Neutrophil (primary cell): ENCODE measurements around the gene FSTL3.

Experiments used
- H3K27ac ChIP-seq: fragments of 200-600 bp; sonication (generic); 2 replicates; pipeline ENCODE4 v1.5.1; 2016; ENCODE audit warnings: mild to moderate bottlenecking, moderate library complexity
- H3K27me3 ChIP-seq: fragments of 200-600 bp; sonication (generic); 2 replicates; pipeline ENCODE4 v1.6.0; 2016; ENCODE audit warnings: mild to moderate bottlenecking
- H3K36me3 ChIP-seq: fragments of 200-600 bp; sonication (generic); 2 replicates; pipeline ENCODE4 v1.5.1; 2017
- H3K4me1 ChIP-seq, 2 experiments: fragments of 200-600 bp in 1 of 2; sonication (generic) in 1 of 2; 1 replicate in 1 of 2; 2 replicates in 1 of 2; pipeline versions ENCODE4 v1.5.1 to v1.6.1; 2013 to 2016; ENCODE audit warnings: low read depth in 1 of 2, low read length in 1 of 2, mild to moderate bottlenecking in 1 of 2, moderate library complexity in 1 of 2; ENCODE audit not compliant: control insufficient read depth in 1 of 2, insufficient read depth in 1 of 2
- H3K4me3 ChIP-seq, 2 experiments: fragments of 200-600 bp in 1 of 2; sonication (generic) in 1 of 2; 1 replicate in 1 of 2; 2 replicates in 1 of 2; pipeline ENCODE4 v1.5.1; 2013 to 2016; ENCODE audit warnings: low read depth in 1 of 2, low read length in 1 of 2, mild to moderate bottlenecking in 1 of 2, moderate library complexity in 1 of 2
- H3K9me3 ChIP-seq: fragments of 200-600 bp; sonication (generic); 2 replicates; pipeline ENCODE4 v1.5.1; 2016
- CTCF ChIP-seq: fragments of 200-600 bp; sonication (generic); IDR thresholded peaks from 2 replicates; pipeline ENCODE4 v1.5.1; 2016; ENCODE audit warnings: antibody characterized with exemption

The FSTL3 gene

GRCh38 chr19:709965-710571 lies 33.9 kb downstream of the FSTL3 start:
- H3K4me3 ChIP-seq = no peak overlapping the region
- TF ChIP-seq CTCF = no peak
- H3K36me3 ChIP-seq = no peaks in the 10 kb centered on the region
- peaks cover 3 to 5% of the 10 kb centered on the region in 2 experiments for H3K4me1 ChIP-seq
- no peaks in the 10 kb centered on the region for H3K9me3 ChIP-seq
- no peak overlapping the region for H3K27ac ChIP-seq
- peaks cover 51% of the 10 kb centered on the region for H3K27me3 ChIP-seq

- Histone ChIP-seq H3K4me3 (no peak overlapping the region), H3K27ac (no peak overlapping the region), H3K4me1 (peaks cover 3 to 5% of the 10 kb centered on the region in 2 experiments), H3K36me3 (no peaks in the 10 kb centered on the region), H3K27me3 (peaks cover 51% of the 10 kb centered on the region), H3K9me3 (no peaks in the 10 kb centered on the region)
- no peak for TF ChIP-seq CTCF
Observed at GRCh38 chr19:710767-711166, 34.6 kb downstream of the FSTL3 start.

GRCh38 chr19:711254-711653 lies 35.1 kb downstream of the FSTL3 start:
- Histone ChIP-seq H3K27ac (no peak overlapping the region), H3K27me3 (peaks cover 51% of the 10 kb centered on the region), H3K36me3 (no peaks in the 10 kb centered on the region), H3K9me3 (no peaks in the 10 kb centered on the region), H3K4me1 (peaks cover 3 to 5% of the 10 kb centered on the region in 2 experiments), H3K4me3 (no peak overlapping the region)
- no peak for TF ChIP-seq CTCF

GRCh38 chr19:715347-715746 lies 39.2 kb downstream of the FSTL3 start:
- Histone ChIP-seq H3K27ac (no peak overlapping the region), H3K9me3 (no peaks in the 10 kb centered on the region), H3K4me3 (no peak overlapping the region), H3K27me3 (peaks cover 50% of the 10 kb centered on the region), H3K36me3 (no peaks in the 10 kb centered on the region), H3K4me1 (no peaks in the 10 kb centered on the region)
- TF ChIP-seq CTCF = no peak

- Histone ChIP-seq H3K27ac (no peak overlapping the region), H3K9me3 (no peaks in the 10 kb centered on the region), H3K36me3 (no peaks in the 10 kb centered on the region), H3K27me3 (peaks cover 64% of the 10 kb centered on the region), H3K4me1 (no peaks in the 10 kb centered on the region), H3K4me3 (no peak overlapping the region)
- no peak for TF ChIP-seq CTCF
Observed at GRCh38 chr19:718251-718951, 42.2 kb downstream of the FSTL3 start.
